GM21515 (cell line): ENCODE results near the gene LILRB2.
"Not testable (repeated sequence)": the region's sequence is repeated elsewhere in the genome, so short reads cannot be mapped to it uniquely, and the experiment has no call there.

Source experiments
- ATAC-seq: cut with Tn5 transposase; IDR thresholded peaks from one replicate; pipeline ENCODE4 v1.9.1; 2021; ENCODE audit not compliant: unreplicated experiment

Gene LILRB2

GRCh38 chr19:54242646-54243045, 38.3 kb downstream of the LILRB2 start, which contains the start of gene LILRA6:
TSS of gene LILRA6 (minus strand) at chr19:54242790.
- not testable (repeated sequence) for ATAC-seq

- ATAC-seq, result not testable (repeated sequence)
Measured at GRCh38 chr19:54242234-54242633, 38.7 kb downstream of the LILRB2 start.

GRCh38 chr19:54240372-54241336, 40.3 kb downstream of the LILRB2 start:
- ATAC-seq, result not testable (repeated sequence)

GRCh38 chr19:54239491-54240371, 41.2 kb downstream of the LILRB2 start:
- not testable (repeated sequence) for ATAC-seq

- no peak for ATAC-seq
Measured at GRCh38 chr19:54233941-54234340, 47.0 kb downstream of the LILRB2 start.

- ATAC-seq, result no peak
Measured at GRCh38 chr19:54231077-54231931, 49.6 kb downstream of the LILRB2 start.

- no peak for ATAC-seq
Measured at GRCh38 chr19:54230031-54230430, 50.9 kb downstream of the LILRB2 start.

- ATAC-seq, result no peak
Measured at GRCh38 chr19:54229146-54229545, 51.8 kb downstream of the LILRB2 start.

- ATAC-seq, result not testable (repeated sequence)
Measured at GRCh38 chr19:54224619-54225018, 56.3 kb downstream of the LILRB2 start.

- ATAC-seq, result not testable (repeated sequence)
Measured at GRCh38 chr19:54223937-54224281, 57.0 kb downstream of the LILRB2 start.
